ENCODE measurements around the gene ZNF583. TPM values are rescaled to one million over a fixed set of nuclear protein-coding genes. Genes with fewer than 3 reads are reported as not detected.

Gene ZNF583
- total and polyA plus RNA-seq, 9 of the 15 experiments (the other 6 are each of a cell fraction or from before 2014, with no cell fraction given) = 0.92 to 6.7 (median 3.0) TPM

- no peaks in the 10 kb centered on the region for H4K20me1 ChIP-seq (replicated peaks; ENCODE audit: control insufficient read depth, insufficient read depth, low read length)
- 48% methylated on average over 5 of the region's 5 CpGs for WGBS (ENCODE audit: insufficient coverage, low coverage, missing lambda C conversion rate)
- DNase-seq (ENCODE audit: extremely low read depth in 1 of 4, low spot score in 3 of 4) (no peak), FAIRE-seq (no peak), ATAC-seq (no peak)
- no peak overlapping the region for H3K4me3 ChIP-seq
- H3K4me1 ChIP-seq (replicated peaks in 1 of 2; ENCODE audit: control insufficient read depth in 2 of 2, insufficient read depth in 2 of 2, low read length in 2 of 2) = no peaks in the 10 kb centered on the region
- no peak overlapping the region for H2AFZ ChIP-seq (ENCODE audit: low read depth, low read length)
- TF ChIP-seq ATF1 (CRISPR knock-in tag; IDR thresholded peaks at IDR 0.05) = no peak
- no peak for TF ChIP-seq ATF1 (tag; IDR thresholded peaks at IDR 0.05)
- 0 out of 2 replicates have a peak, but pooled peaks have one; percentile 62 for TF ChIP-seq ZNF75A (CRISPR knock-in tag; IDR thresholded peaks at IDR 0.05)
- ChIA-PET CTCF (ENCODE audit: low intra/inter-chr PET ratio) (no interaction called here), POLR2A (no interaction called here)
- no TSS peak for BruUV-seq (replicated peaks)
- H3K79me2 ChIP-seq (ENCODE audit: control insufficient read depth, insufficient read depth, low read length) = no peaks in the 10 kb centered on the region
- H3K9me3 ChIP-seq (replicated peaks; ENCODE audit: control insufficient read depth, insufficient read depth, low read depth, low read length) = peaks cover 15% of the 10 kb centered on the region
- peaks cover 4% of the 10 kb centered on the region; the same call in 1 of the 3 replicates for H3K36me3 ChIP-seq (ENCODE audit: control insufficient read depth, insufficient read depth, low read length)
- intact Hi-C loops (cut with micrococcal nuclease) = no loop called here
- H3K9me1 ChIP-seq (ENCODE audit: control insufficient read depth, insufficient read depth, low read length) = no peaks in the 10 kb centered on the region
- H3K4me2 ChIP-seq (ENCODE audit: insufficient read depth, low read length) = no peak overlapping the region
- in situ Hi-C loops (cut with MboI) = no loop called here
- no peak overlapping the region for H3K27ac ChIP-seq (ENCODE audit: extremely low read depth, low read depth, low read length)
- no peaks in the 10 kb centered on the region for H3K27me3 ChIP-seq (ENCODE audit: control insufficient read depth in 2 of 2, insufficient read depth in 2 of 2, low read length in 2 of 2)
- no peak overlapping the region for H3K9ac ChIP-seq (ENCODE audit: insufficient read depth in 1 of 2, low read depth in 2 of 2, low read length in 2 of 2)
These were observed 19.3 kb downstream of the ZNF583 start for GRCh38 chr19:56423276-56423984.

GRCh38 chr19:56423985-56424353 lies 19.8 kb downstream of the ZNF583 start:
- DNase-seq (ENCODE audit: extremely low read depth in 1 of 4, low spot score in 3 of 4) = no peak
- H3K9ac ChIP-seq (ENCODE audit: insufficient read depth in 1 of 2, low read depth in 2 of 2, low read length in 2 of 2) = no peak overlapping the region
- H2AFZ ChIP-seq (ENCODE audit: low read depth, low read length) = no peak overlapping the region
- no peak overlapping the region for H3K27ac ChIP-seq (ENCODE audit: extremely low read depth, low read depth, low read length)
- ATAC-seq = no peak
- no TSS peak for BruUV-seq (replicated peaks)
- in situ Hi-C loops (cut with MboI) = no loop called here
- no peaks in the 10 kb centered on the region for H3K79me2 ChIP-seq (ENCODE audit: control insufficient read depth, insufficient read depth, low read length)
- peaks cover 15% of the 10 kb centered on the region for H3K9me3 ChIP-seq (replicated peaks; ENCODE audit: control insufficient read depth, insufficient read depth, low read depth, low read length)
- POLR2A ChIA-PET = no interaction called here
- intact Hi-C loops (cut with micrococcal nuclease) = no loop called here
- WGBS (ENCODE audit: insufficient coverage, low coverage, missing lambda C conversion rate) = 14% methylated on average over 1 of the region's 1 CpG
- no peaks in the 10 kb centered on the region for H3K4me1 ChIP-seq (replicated peaks in 1 of 2; ENCODE audit: control insufficient read depth in 2 of 2, insufficient read depth in 2 of 2, low read length in 2 of 2)
- FAIRE-seq = no peak
- no peaks in the 10 kb centered on the region for H4K20me1 ChIP-seq (replicated peaks; ENCODE audit: control insufficient read depth, insufficient read depth, low read length)
- no peaks in the 10 kb centered on the region for H3K27me3 ChIP-seq (ENCODE audit: control insufficient read depth in 2 of 2, insufficient read depth in 2 of 2, low read length in 2 of 2)
- no peak overlapping the region for H3K4me2 ChIP-seq (ENCODE audit: insufficient read depth, low read length)
- peaks cover 4% of the 10 kb centered on the region; the same call in 1 of the 3 replicates for H3K36me3 ChIP-seq (ENCODE audit: control insufficient read depth, insufficient read depth, low read length)
- H3K4me3 ChIP-seq = no peak overlapping the region
- no peaks in the 10 kb centered on the region for H3K9me1 ChIP-seq (ENCODE audit: control insufficient read depth, insufficient read depth, low read length)
- CTCF ChIA-PET (ENCODE audit: low intra/inter-chr PET ratio) = no interaction called here
- TF ChIP-seq, protein P1, sequence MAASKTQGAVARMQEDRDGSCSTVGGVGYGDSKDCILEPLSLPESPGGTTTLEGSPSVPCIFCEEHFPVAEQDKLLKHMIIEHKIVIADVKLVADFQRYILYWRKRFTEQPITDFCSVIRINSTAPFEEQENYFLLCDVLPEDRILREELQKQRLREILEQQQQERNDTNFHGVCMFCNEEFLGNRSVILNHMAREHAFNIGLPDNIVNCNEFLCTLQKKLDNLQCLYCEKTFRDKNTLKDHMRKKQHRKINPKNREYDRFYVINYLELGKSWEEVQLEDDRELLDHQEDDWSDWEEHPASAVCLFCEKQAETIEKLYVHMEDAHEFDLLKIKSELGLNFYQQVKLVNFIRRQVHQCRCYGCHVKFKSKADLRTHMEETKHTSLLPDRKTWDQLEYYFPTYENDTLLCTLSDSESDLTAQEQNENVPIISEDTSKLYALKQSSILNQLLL (CRISPR knock-in tag; IDR thresholded peaks at IDR 0.05; ENCODE audit: borderline replicate concordance) = no peak
- no peak for TF ChIP-seq MTA1 (IDR thresholded peaks at IDR 0.05; ENCODE audit: borderline replicate concordance)
- no peak for TF ChIP-seq NCOA1 (IDR thresholded peaks at IDR 0.05; ENCODE audit: low read depth)
- no peak for TF ChIP-seq MNT (conservative IDR thresholded peaks at IDR 0.05)
- peak in 1 of 2 experiments; percentile 36; a peak in 1 of 4 replicates for TF ChIP-seq TRIM24 (IDR thresholded peaks at IDR 0.05)
- TF ChIP-seq TEAD2 (tag; IDR thresholded peaks at IDR 0.05) = no peak
- 0 out of 2 replicates have a peak, but pooled peaks have one; percentile 56 for TF ChIP-seq CBX5 (IDR thresholded peaks at IDR 0.05; ENCODE audit: borderline replicate concordance, low read depth)
- peak; percentile 100 for TF ChIP-seq ZNF274 (IDR thresholded peaks at IDR 0.05; ENCODE audit: borderline replicate concordance, low read depth, low read length)
- TF ChIP-seq ZNF644 (tag; IDR thresholded peaks at IDR 0.05; ENCODE audit: low read depth) = no peak
- TF ChIP-seq ZNF280B (CRISPR knock-in tag; IDR thresholded peaks at IDR 0.05) = no peak
